Mammary epithelial cell (primary cell): ENCODE measurements around the gene DNAH14.

ENCODE experiments used
- CTCF ChIP-seq, 2 donors: IDR thresholded peaks in 1 of 2; conservative IDR thresholded peaks in 1 of 2; 2 replicates each; pipeline ENCODE4 v1.5.1; 2011 to 2012; ENCODE audit warnings: inconsistent platforms in 2 of 2, low read length in 2 of 2, mild to moderate bottlenecking in 2 of 2, control low read depth in 1 of 2, low read depth in 1 of 2; ENCODE audit not compliant: insufficient read depth in 1 of 2; ENCODE audit errors: extremely low read depth in 1 of 2
- EZH2 ChIP-seq: IDR thresholded peaks from 2 replicates; pipeline ENCODE4 v1.6.1; 2012; ENCODE audit warnings: low read length, inconsistent platforms, borderline replicate concordance

DNA sequence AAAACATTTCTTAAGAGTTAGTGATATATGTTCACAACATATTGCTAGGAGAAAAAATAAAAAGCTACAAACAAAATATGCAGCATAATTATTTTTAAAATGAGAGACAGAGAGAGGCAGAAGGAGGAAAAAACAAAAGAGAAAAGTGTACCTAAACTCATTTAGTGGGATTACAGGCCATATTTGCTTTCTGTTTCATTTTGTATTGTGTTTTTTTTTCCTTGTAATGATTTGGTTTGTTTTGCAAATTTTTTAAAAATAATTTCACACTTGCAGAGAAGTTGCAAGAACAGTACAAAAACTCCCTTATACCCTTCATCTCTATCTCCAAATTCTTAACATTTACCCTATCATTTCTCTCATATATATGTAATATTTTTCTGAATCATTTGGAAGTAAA is 433.3 kb downstream of the DNAH14 start:
- TF ChIP-seq CTCF (conservative IDR thresholded peaks at IDR 0.05 in 1 of 2, IDR thresholded peaks at IDR 0.05 in 1 of 2; ENCODE audit: extremely low read depth in 1 of 2, insufficient read depth in 1 of 2, low read depth in 1 of 2, low read length in 2 of 2) (no peak), EZH2 (no peak)
